Right atrium auricular region (tissue), 2 donors: ENCODE data around the gene MB. TPM values are rescaled to one million over a fixed set of nuclear protein-coding genes. Genes with fewer than 3 reads are reported as not detected.
"Not testable (repeated sequence)": the region's sequence is repeated elsewhere in the genome, so short reads cannot be mapped to it uniquely, and the experiment has no call there.

Experiments
- DNase-seq: peaks from one replicate; pipeline ENCODE4 v3.0.0-alpha.2; 2019; ENCODE audit warnings: low spot score
- H3K27ac ChIP-seq, 2 donors: fragments of 200-600 bp; sonication (generic); 1 replicate in 1 of 2; 2 replicates in 1 of 2; pipeline ENCODE4 v1.5.1; 2016 to 2019
- H3K27me3 ChIP-seq, 2 donors: fragments of 200-600 bp; sonication (generic); one replicate each; pipeline versions ENCODE4 v1.5.1 to v1.6.0; 2017 to 2019
- H3K36me3 ChIP-seq: fragments of 200-600 bp; sonication (generic); one replicate; pipeline ENCODE4 v1.5.1; 2016
- H3K4me1 ChIP-seq, 2 donors: fragments of 200-600 bp; sonication (generic); one replicate each; pipeline versions ENCODE4 v1.5.1 to v1.6.0; 2017 to 2019
- H3K4me3 ChIP-seq, 2 donors: fragments of 200-600 bp; sonication (generic); 1 replicate in 1 of 2; 2 replicates in 1 of 2; pipeline ENCODE4 v1.5.1; 2017 to 2019; ENCODE audit warnings: mild to moderate bottlenecking in 1 of 2, moderate library complexity in 1 of 2
- H3K9me3 ChIP-seq, 2 donors: fragments of 200-600 bp; sonication (generic); one replicate each; pipeline ENCODE4 v1.5.1; 2019
- CTCF ChIP-seq, 2 donors: fragments of 200-600 bp; sonication (generic); IDR thresholded peaks; one replicate each; pipeline ENCODE4 v1.5.1; 2019; ENCODE audit warnings: antibody characterized with exemption in 2 of 2
- total RNA-seq, 2 donors: library from RNA; depleted of rRNA; stranded (reverse); fragments of >200 nt; gene quantifications; one replicate each; pipeline ENCODE4 v1.1.0, GENCODE V29; 2016

MB gene
- total RNA-seq, 2 donors from 2014 or later, result 6,650 to 9,762 TPM

- Histone ChIP-seq H3K4me3 (no peak overlapping the region), H3K27me3 (no peaks in the 10 kb centered on the region), H3K4me1 (peaks cover 0 to 52% of the 10 kb centered on the region in 2 donors), H3K9me3 (no peaks in the 10 kb centered on the region), H3K27ac (no peak overlapping the region), H3K36me3 (no peaks in the 10 kb centered on the region)
- DNase-seq, result no peak
- TF ChIP-seq CTCF (IDR thresholded peaks at IDR 0.05), result no peak
Measured at GRCh38 chr22:35624547-35624946, 7.4 kb upstream of the MB start.

- H3K4me3 ChIP-seq, H3K27ac ChIP-seq: not testable (repeated sequence)
- H3K4me1 ChIP-seq, result peaks cover 0 to 55% of the 10 kb centered on the region in 2 donors
Measured at GRCh38 chr22:35623885-35624284, 6.8 kb upstream of the MB start.

GRCh38 chr22:35622191-35622913 lies 5.2 kb upstream of the MB start:
- Histone ChIP-seq H3K9me3 (no peaks in the 10 kb centered on the region), H3K27ac (peak overlapping the region; percentile 81 to 92), H3K4me3 (no peak overlapping the region), H3K4me1 (peaks cover 0 to 51% of the 10 kb centered on the region in 2 donors), H3K27me3 (no peaks in the 10 kb centered on the region), H3K36me3 (no peaks in the 10 kb centered on the region)
- DNase-seq, result no peak
- no peak for TF ChIP-seq CTCF (IDR thresholded peaks at IDR 0.05)

More at GRCh38 chr22:35623885-35624284, 6.8 kb upstream of the MB start:
- not testable (repeated sequence) for H3K9me3 ChIP-seq, DNase-seq, H3K27me3 ChIP-seq, H3K36me3 ChIP-seq

GRCh38 chr22:35621451-35621850 lies 4.3 kb upstream of the MB start:
- Histone ChIP-seq H3K9me3 (no peaks in the 10 kb centered on the region), H3K4me3 (no peak overlapping the region), H3K4me1 (peaks cover 0 to 45% of the 10 kb centered on the region in 2 donors)

DNA sequence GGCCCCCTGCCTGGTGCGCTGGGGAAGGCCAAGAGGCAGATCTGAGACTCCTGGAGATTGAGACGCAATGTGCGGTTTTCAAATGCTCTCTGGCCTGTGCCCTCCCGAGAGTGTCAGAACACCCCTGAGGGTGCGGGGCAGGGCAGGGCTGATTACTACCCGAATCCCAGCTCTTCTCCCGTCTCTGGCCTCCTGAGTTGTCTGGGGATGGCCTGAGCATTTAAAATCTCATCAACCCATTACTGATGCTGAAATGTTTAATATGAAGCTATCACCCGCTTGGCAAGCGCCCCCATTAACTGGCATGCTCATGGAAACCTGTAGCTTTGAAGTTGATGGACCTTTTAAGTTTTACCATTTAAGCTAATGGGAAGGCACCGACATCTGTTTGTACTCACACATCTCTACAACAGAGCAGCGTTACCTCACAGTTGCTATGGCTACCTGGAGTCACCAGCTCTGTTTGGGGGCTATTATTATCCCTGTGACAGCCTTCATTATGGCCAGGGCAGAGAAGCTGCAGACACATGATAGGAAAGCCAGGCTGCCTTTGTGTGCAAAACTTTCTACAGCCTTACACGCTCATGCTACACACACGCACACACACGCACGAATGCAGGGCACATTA lies 3.6 kb upstream of the MB start:
- Histone ChIP-seq H3K36me3 (peaks cover 2% of the 10 kb centered on the region), H3K27me3 (no peaks in the 10 kb centered on the region), H3K9me3 (no peaks in the 10 kb centered on the region), H3K4me3 (no peak overlapping the region), H3K27ac (peak overlapping the region; percentile 81 to 92), H3K4me1 (peaks cover 0 to 42% of the 10 kb centered on the region in 2 donors)
- no peak for DNase-seq
- TF ChIP-seq CTCF (IDR thresholded peaks at IDR 0.05), result no peak

More at GRCh38 chr22:35621451-35621850, 4.3 kb upstream of the MB start:
- no peak for TF ChIP-seq CTCF (IDR thresholded peaks at IDR 0.05)
- no peak for DNase-seq
- Histone ChIP-seq H3K36me3 (no peaks in the 10 kb centered on the region), H3K27me3 (no peaks in the 10 kb centered on the region), H3K27ac (peak overlapping the region; percentile 81 to 92)

GRCh38 chr22:35619336-35620094 lies 2.4 kb upstream of the MB start:
- H3K27ac ChIP-seq, result peak overlapping the region; percentile 79 to 92
- TF ChIP-seq CTCF (IDR thresholded peaks at IDR 0.05), result no peak
- peaks cover 0 to 42% of the 10 kb centered on the region in 2 donors for H3K4me1 ChIP-seq
- no peaks in the 10 kb centered on the region for H3K27me3 ChIP-seq
- no peaks in the 10 kb centered on the region for H3K9me3 ChIP-seq
- H3K4me3 ChIP-seq, result no peak overlapping the region
- DNase-seq, result no peak
- H3K36me3 ChIP-seq, result peaks cover 12% of the 10 kb centered on the region
